Measurements from ENCODE around the gene ADAMTS2.

The ADAMTS2 gene

GRCh38 chr5:179240561-179240960 is 104.7 kb downstream of the ADAMTS2 start:
- H3K27ac ChIP-seq, result no peak overlapping the region

DNA sequence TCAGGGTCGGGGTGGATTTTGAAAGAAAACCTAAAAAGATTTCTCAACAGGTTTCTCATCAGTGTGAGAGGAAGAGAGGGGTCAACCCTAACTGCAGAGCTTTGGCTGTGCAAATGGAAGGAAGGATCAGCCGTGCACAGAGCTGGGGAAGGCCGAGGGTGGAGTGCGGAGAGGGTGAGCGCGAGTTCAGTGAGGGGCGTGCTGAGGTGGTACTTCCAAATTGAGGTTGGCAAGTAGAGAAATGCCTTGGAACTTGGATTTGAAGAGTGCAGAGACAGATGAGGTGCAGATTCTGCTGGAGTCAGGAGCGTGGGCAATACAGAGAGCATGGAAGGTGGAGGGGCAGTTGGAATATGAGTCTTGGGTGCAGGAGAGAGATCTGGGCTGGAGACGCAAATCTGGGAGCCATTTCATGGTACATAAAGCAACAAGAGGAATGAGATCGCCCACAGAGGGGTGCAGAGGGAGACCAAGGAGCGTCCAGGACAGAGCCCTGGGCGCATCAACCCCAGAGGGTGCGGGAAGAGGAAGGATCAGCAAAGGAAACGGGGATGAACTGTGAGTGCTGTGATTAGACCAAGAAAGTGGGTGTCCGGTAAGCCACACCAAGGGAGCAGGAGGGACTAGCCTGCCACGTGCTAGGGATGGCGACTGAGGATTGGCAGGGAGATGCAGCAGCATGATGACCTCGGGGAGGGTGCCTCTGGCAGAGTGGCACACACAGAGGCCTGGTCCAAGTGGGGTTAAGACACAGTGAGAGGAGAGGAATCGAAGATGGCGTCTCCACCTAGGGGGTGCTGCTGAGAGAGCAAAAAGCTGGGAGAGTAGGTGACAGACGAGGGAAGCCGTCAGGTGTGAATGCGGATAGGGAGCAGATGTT is 105.8 kb downstream of the ADAMTS2 start:
- Histone ChIP-seq H3K27ac (no peak overlapping the region), H3K27me3 (ENCODE audit: control insufficient read depth, insufficient read depth, low read length) (no peaks in the 10 kb centered on the region), H3K4me1 (no peaks in the 10 kb centered on the region), H2AFZ (no peak overlapping the region), H3K4me2 (ENCODE audit: low read length) (no peak overlapping the region), H3K79me2 (no peaks in the 10 kb centered on the region), H3K9me3 (ENCODE audit: control insufficient read depth, low read length) (no peaks in the 10 kb centered on the region), H3K36me3 (ENCODE audit: control insufficient read depth, insufficient read depth, low read length) (no peaks in the 10 kb centered on the region), H3K9ac (no peak overlapping the region), H3K4me3 (ENCODE audit: low read depth, low read length) (no peak overlapping the region)
- no peak for TF ChIP-seq CTCF (IDR thresholded peaks at IDR 0.05)

More at GRCh38 chr5:179240561-179240960, 104.7 kb downstream of the ADAMTS2 start:
- H3K4me3 ChIP-seq (ENCODE audit: low read depth, low read length), result no peak overlapping the region
- H3K4me2 ChIP-seq (ENCODE audit: low read length), result no peak overlapping the region
- no peak for TF ChIP-seq CTCF (IDR thresholded peaks at IDR 0.05)
- H3K36me3 ChIP-seq (ENCODE audit: control insufficient read depth, insufficient read depth, low read length), result no peaks in the 10 kb centered on the region
- H2AFZ ChIP-seq, result no peak overlapping the region
- no peaks in the 10 kb centered on the region for H3K4me1 ChIP-seq
- no peak overlapping the region for H3K9ac ChIP-seq
- no peaks in the 10 kb centered on the region for H3K79me2 ChIP-seq
- H3K9me3 ChIP-seq (ENCODE audit: control insufficient read depth, low read length), result no peaks in the 10 kb centered on the region
- H3K27me3 ChIP-seq (ENCODE audit: control insufficient read depth, insufficient read depth, low read length), result no peaks in the 10 kb centered on the region

GRCh38 chr5:179238628-179238970 is 106.7 kb downstream of the ADAMTS2 start:
- no peaks in the 10 kb centered on the region for H3K9me3 ChIP-seq (ENCODE audit: control insufficient read depth, low read length)
- H3K4me3 ChIP-seq (ENCODE audit: low read depth, low read length), result no peak overlapping the region
- no peaks in the 10 kb centered on the region for H3K79me2 ChIP-seq
- no peak for TF ChIP-seq CTCF (IDR thresholded peaks at IDR 0.05)
- H3K27me3 ChIP-seq (ENCODE audit: control insufficient read depth, insufficient read depth, low read length), result no peaks in the 10 kb centered on the region
- H3K9ac ChIP-seq, result no peak overlapping the region
- H2AFZ ChIP-seq, result no peak overlapping the region
- H3K4me1 ChIP-seq, result no peaks in the 10 kb centered on the region
- H3K4me2 ChIP-seq (ENCODE audit: low read length), result no peak overlapping the region
- no peaks in the 10 kb centered on the region for H3K36me3 ChIP-seq (ENCODE audit: control insufficient read depth, insufficient read depth, low read length)
- no peak overlapping the region for H3K27ac ChIP-seq

DNA sequence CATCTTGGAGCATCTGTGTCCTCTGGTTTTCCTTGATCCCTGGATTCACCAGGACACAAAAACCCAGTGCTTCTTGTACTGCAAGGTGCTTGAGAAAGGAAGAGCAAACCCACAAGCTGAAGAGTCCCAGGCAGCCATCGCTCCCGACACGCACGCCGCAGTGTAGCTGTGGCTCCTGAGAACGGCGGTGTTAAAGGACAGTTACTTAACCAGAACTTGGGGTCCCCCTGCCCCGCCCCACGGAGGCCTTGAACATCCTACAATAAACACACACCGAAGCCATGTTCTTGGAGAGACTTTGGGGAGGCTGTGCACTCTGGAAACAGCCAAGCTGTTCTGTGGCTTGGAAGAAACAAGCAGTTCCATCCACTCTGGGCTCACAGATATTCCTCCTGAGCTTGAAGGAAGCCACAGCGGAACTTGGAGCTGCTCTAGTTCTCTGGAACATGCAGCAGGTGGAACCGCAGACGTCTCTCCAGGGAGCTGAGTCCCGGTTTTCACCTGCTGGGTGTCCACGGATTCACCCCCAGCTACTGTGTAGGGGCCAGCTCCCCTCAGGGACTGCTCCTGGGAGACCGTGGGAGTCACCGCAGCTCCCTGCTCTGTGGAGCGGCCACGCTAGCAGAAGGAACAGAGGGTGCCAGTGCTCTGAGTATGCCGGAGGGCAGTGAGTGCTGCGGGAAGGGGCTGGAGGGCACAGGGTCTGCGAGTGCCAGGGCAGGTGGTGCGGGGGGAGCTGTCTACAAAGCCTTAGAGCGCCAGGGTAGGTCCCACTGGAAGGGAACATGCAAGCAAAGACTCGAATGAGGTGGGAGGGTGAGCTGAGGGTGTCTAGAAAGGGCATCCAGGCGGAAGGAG is 107.3 kb downstream of the ADAMTS2 start:
- no peak for TF ChIP-seq CTCF (IDR thresholded peaks at IDR 0.05)
- no peaks in the 10 kb centered on the region for H3K9me3 ChIP-seq (ENCODE audit: control insufficient read depth, low read length)
- no peaks in the 10 kb centered on the region for H3K27me3 ChIP-seq (ENCODE audit: control insufficient read depth, insufficient read depth, low read length)
- H3K9ac ChIP-seq, result no peak overlapping the region
- H3K79me2 ChIP-seq, result no peaks in the 10 kb centered on the region
- no peak overlapping the region for H3K27ac ChIP-seq
- no peak overlapping the region for H3K4me2 ChIP-seq (ENCODE audit: low read length)
- no peaks in the 10 kb centered on the region for H3K4me1 ChIP-seq
- no peak overlapping the region for H2AFZ ChIP-seq
- H3K4me3 ChIP-seq (ENCODE audit: low read depth, low read length), result no peak overlapping the region
- no peaks in the 10 kb centered on the region for H3K36me3 ChIP-seq (ENCODE audit: control insufficient read depth, insufficient read depth, low read length)
